ENCODE results near the gene MYO9B. TPM values are rescaled to one million over a fixed set of nuclear protein-coding genes. Genes with fewer than 3 reads are reported as not detected.

The MYO9B gene
- total and polyA plus RNA-seq, 9 of the 15 experiments (the other 6 are each of a cell fraction or from before 2014, with no cell fraction given), result 2.4 to 77.6 (median 23.0) TPM

- TF ChIP-seq FOXO4 (CRISPR knock-in tag; IDR thresholded peaks at IDR 0.05) (no peak), SMAD4 (CRISPR knock-in tag; conservative IDR thresholded peaks at IDR 0.05) (peak; percentile 90), HNRNPH1 (optimal IDR thresholded peaks at IDR 0.05; ENCODE audit: low read depth, low read length) (no peak), ATF3 (IDR thresholded peaks at IDR 0.05) (no peak), ATF3 (CRISPR knock-in tag; conservative IDR thresholded peaks at IDR 0.05) (0 out of 2 replicates have a peak, but pooled peaks have one; percentile 27), ATF7 (IDR thresholded peaks at IDR 0.05) (peak; percentile 46), ZKSCAN3 (CRISPR knock-in tag; IDR thresholded peaks at IDR 0.05) (no peak), ZBTB17 (CRISPR knock-in tag; IDR thresholded peaks at IDR 0.05) (peak; percentile 40; the same call in 1 of the 2 replicates), TBL1XR1 (IDR thresholded peaks at IDR 0.05; ENCODE audit: low read length in 2 of 2) (no peak), ZNF212 (CRISPR knock-in tag; IDR thresholded peaks at IDR 0.05) (no peak), ZNF785 (CRISPR knock-in tag; IDR thresholded peaks at IDR 0.05) (no peak), NFIX (CRISPR knock-in tag; IDR thresholded peaks at IDR 0.05; ENCODE audit: low read depth) (no peak), BRD4 (IDR thresholded peaks at IDR 0.05) (no peak), CEBPZ (IDR thresholded peaks at IDR 0.05; ENCODE audit: borderline replicate concordance, low read depth, low read length) (no peak), E2F8 (IDR thresholded peaks at IDR 0.05; ENCODE audit: low read depth, partially characterized antibody) (no peak), NFE2L1 (tag; IDR thresholded peaks at IDR 0.05; ENCODE audit: borderline replicate concordance, low read depth) (no peak), ZNF12 (CRISPR knock-in tag; IDR thresholded peaks at IDR 0.05) (peak; percentile 63; the same call in 1 of the 2 replicates), L3MBTL2 (IDR thresholded peaks at IDR 0.05) (peak; percentile 91)
These were observed 159.9 kb downstream of the MYO9B start (continued) for GRCh38 chr19:17235300-17235970.
